ENCODE results near the gene PCNT. TPM values are rescaled to one million over a fixed set of nuclear protein-coding genes. Genes with fewer than 3 reads are reported as not detected.
A peak's percentile ranks its signal among the peaks of the same experiment; 100 is the strongest.

The PCNT gene
- total RNA-seq, 6 donors from 2014 or later = 24.9 to 130 (median 44.4) TPM

DNA sequence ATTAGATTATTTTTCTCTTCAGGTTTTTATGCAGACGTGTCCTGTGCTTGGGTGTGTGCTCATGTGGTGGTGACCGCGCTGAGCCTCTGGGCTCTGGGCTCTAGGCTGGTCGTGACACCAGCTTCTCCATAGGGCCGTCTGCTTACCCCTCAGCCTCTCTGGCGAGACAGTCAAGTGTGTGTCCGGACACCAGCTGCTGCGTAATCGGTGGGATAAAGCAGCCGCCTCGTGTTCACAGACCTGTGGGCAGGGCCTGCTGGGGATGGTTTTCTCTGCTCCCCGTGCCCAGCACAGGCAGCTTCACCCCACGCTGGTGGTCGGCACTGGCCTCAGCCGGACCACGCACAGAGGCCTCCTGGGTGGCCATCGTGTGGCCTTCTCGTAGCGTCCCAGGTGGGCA, 101.1 kb downstream of the PCNT start:
- no peak for ATAC-seq (ENCODE audit: low FRiP score in 2 of 2)
- Histone ChIP-seq H3K36me3 (peaks cover 3 to 63% (median 46%) of the 10 kb centered on the region in 4 donors), H3K27me3 (no peaks in the 10 kb centered on the region), H3K4me3 (no peak overlapping the region), H3K9me3 (no peaks in the 10 kb centered on the region), H3K27ac (peak overlapping the region in 3 of 4 donors; percentile 30 to 75 (median 71)), H3K4me1 (no peaks in the 10 kb centered on the region)
- no peak for TF ChIP-seq EP300 (IDR thresholded peaks at IDR 0.05)
- no peak for TF ChIP-seq POLR2A (IDR thresholded peaks at IDR 0.05)
- TF ChIP-seq POLR2AphosphoS5 (IDR thresholded peaks at IDR 0.05) = no peak
- TF ChIP-seq, protein P1, sequence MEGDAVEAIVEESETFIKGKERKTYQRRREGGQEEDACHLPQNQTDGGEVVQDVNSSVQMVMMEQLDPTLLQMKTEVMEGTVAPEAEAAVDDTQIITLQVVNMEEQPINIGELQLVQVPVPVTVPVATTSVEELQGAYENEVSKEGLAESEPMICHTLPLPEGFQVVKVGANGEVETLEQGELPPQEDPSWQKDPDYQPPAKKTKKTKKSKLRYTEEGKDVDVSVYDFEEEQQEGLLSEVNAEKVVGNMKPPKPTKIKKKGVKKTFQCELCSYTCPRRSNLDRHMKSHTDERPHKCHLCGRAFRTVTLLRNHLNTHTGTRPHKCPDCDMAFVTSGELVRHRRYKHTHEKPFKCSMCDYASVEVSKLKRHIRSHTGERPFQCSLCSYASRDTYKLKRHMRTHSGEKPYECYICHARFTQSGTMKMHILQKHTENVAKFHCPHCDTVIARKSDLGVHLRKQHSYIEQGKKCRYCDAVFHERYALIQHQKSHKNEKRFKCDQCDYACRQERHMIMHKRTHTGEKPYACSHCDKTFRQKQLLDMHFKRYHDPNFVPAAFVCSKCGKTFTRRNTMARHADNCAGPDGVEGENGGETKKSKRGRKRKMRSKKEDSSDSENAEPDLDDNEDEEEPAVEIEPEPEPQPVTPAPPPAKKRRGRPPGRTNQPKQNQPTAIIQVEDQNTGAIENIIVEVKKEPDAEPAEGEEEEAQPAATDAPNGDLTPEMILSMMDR (IDR thresholded peaks at IDR 0.05) = no peak
- 93 to 94% methylated on average over 10 to 19 of the region's 19 CpGs for WGBS, 2 donors
- no peak for DNase-seq

DNA sequence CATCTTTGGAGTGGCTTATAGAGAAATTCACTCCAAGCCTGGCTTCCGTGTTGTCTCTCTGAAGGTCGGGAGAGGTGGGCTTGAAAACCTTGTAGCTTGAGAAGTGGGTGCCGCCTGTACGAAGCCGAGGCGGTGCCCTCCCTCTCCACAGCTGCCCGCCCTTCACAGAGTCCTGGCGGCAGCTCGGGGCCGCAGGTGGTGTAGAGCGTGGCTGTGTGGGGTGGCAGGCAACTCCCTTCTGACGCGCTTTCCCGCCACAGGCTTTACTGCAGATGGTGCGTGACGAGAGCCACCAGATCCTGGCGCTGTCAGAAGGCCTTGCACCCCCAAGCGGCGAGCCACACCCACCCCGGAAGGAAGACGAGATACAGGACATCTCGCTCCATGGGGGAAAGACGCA, 101.6 kb downstream of the PCNT start:
- Histone ChIP-seq H3K27ac (peak overlapping the region in 3 of 4 donors; percentile 30 to 75 (median 71)), H3K9me3 (no peaks in the 10 kb centered on the region), H3K4me3 (no peak overlapping the region), H3K36me3 (peaks cover 8 to 67% (median 51%) of the 10 kb centered on the region in 4 donors), H3K27me3 (no peaks in the 10 kb centered on the region), H3K4me1 (no peaks in the 10 kb centered on the region)
- peak in 1 of 2 donors; percentile 50 for DNase-seq
- peak in 1 of 2 donors; percentile 23 for ATAC-seq (ENCODE audit: low FRiP score in 2 of 2)
- WGBS, 2 donors = 93 to 94% methylated on average over 20 to 21 of the region's 23 CpGs
- TF ChIP-seq POLR2A (IDR thresholded peaks at IDR 0.05) (no peak), POLR2AphosphoS5 (IDR thresholded peaks at IDR 0.05) (peak in 1 of 2 donors; percentile 25), EP300 (IDR thresholded peaks at IDR 0.05) (peak in 1 of 4 donors; percentile 3)

DNA sequence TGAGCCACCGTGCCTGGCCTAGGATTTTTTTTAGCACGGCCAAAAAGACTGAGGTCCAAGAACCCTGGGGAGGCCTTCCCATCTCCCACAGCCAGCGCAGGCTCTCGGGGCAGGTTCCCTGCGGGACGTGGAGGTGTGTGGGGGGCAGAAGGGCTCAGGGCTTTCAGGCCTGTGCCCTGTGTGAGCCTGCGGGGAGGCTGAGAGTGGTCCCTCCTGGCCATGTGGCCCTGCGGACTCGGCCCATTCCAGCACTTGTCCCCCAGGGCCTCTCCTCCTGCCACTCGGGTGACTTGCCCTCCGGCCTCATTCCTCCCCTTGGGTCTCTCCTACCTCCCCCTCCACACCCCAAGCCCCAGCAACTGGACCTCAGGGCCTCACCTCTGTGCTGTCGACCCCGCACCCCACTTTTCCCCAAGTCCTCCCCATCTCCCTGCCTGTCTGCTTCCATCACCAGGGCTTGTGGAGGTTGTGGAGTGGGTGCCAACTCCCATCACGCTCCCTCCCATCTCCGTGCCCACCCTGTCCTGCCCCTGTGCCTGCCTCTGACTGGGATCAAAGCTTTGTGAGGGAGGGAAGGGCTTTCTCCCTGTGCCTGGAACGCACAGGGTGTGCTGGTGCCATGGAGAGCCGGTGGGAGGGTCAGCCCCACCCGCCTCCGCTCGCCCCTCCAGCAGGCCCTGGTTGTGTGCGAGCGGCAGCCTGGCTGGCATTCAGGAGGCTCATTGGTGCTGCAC, 102.5 kb downstream of the PCNT start:
- ATAC-seq (ENCODE audit: low FRiP score in 2 of 2) (no peak), DNase-seq (no peak)
- H3K27ac ChIP-seq = peak overlapping the region in 1 of 4 donors; percentile 30
- H3K9me3 ChIP-seq = no peaks in the 10 kb centered on the region
- H3K27me3 ChIP-seq = no peaks in the 10 kb centered on the region
- WGBS, 2 donors = 93 to 100% methylated on average over 9 to 22 of the region's 22 CpGs
- TF ChIP-seq POLR2AphosphoS5 (IDR thresholded peaks at IDR 0.05) = no peak
- no peak for TF ChIP-seq POLR2A (IDR thresholded peaks at IDR 0.05)
- no peak for TF ChIP-seq EP300 (IDR thresholded peaks at IDR 0.05)
- TF ChIP-seq, protein P1 (IDR thresholded peaks at IDR 0.05) = no peak
- peaks cover 8 to 68% (median 56%) of the 10 kb centered on the region in 4 donors for H3K36me3 ChIP-seq
- H3K4me3 ChIP-seq = no peak overlapping the region
- no peaks in the 10 kb centered on the region for H3K4me1 ChIP-seq

DNA sequence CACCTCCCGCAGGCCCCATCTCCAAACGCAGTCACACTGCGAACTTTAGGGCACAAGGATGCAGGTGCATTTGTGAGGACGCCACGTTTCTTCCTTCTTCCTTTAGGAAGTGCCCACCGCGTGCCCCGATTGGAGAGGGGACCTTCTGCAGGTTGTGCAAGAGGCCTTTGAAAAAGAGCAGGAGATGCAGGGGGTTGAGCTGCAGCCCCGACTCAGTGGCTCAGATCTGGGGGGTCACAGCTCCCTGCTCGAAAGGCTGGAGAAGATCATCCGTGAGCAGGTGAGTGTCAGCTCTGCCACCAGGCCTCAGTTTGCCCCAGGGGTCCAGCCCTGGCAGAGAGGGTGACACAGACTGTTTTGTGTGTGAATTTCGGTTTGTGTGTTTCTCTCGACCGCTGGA, 103.6 kb downstream of the PCNT start:
- DNase-seq (no peak), ATAC-seq (ENCODE audit: low FRiP score in 2 of 2) (no peak)
- no peaks in the 10 kb centered on the region for H3K9me3 ChIP-seq
- peaks cover 8 to 70% (median 58%) of the 10 kb centered on the region in 4 donors for H3K36me3 ChIP-seq
- H3K27ac ChIP-seq = no peak overlapping the region
- 91 to 92% methylated on average over 14 of the region's 14 CpGs for WGBS, 2 donors
- no peak overlapping the region for H3K4me3 ChIP-seq
- H3K27me3 ChIP-seq = no peaks in the 10 kb centered on the region
- TF ChIP-seq EP300 (IDR thresholded peaks at IDR 0.05) (no peak), POLR2AphosphoS5 (IDR thresholded peaks at IDR 0.05) (no peak), POLR2A (IDR thresholded peaks at IDR 0.05) (no peak)
- TF ChIP-seq, protein P1 (IDR thresholded peaks at IDR 0.05) = no peak
- no peaks in the 10 kb centered on the region for H3K4me1 ChIP-seq

DNA sequence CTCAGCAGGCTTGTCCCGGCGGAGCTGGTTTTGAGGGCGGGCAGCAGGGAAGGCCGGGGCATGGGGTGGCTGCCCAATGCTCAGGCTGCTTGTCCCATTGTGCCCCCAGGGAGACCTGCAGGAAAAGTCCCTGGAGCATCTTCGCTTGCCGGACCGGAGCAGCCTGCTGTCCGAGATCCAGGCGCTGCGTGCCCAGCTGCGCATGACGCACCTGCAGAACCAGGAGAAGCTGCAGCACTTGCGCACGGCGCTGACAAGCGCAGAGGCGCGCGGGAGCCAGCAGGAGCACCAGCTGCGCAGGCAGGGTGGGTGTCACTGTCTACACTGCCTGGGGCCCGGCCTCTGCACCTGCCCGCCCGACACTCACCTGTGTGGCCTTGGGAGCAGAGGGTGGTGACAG, 104.3 kb downstream of the PCNT start:
- Histone ChIP-seq H3K9me3 (no peaks in the 10 kb centered on the region), H3K36me3 (peaks cover 8 to 73% (median 57%) of the 10 kb centered on the region in 4 donors), H3K27me3 (no peaks in the 10 kb centered on the region), H3K4me3 (no peak overlapping the region), H3K27ac (no peak overlapping the region), H3K4me1 (no peaks in the 10 kb centered on the region)
- WGBS, 2 donors = 98% methylated on average over 17 to 22 of the region's 23 CpGs
- TF ChIP-seq POLR2A (IDR thresholded peaks at IDR 0.05) (no peak), POLR2AphosphoS5 (IDR thresholded peaks at IDR 0.05) (no peak), EP300 (IDR thresholded peaks at IDR 0.05) (no peak)
- TF ChIP-seq, protein P1 (IDR thresholded peaks at IDR 0.05) = no peak
- no peak for DNase-seq
- no peak for ATAC-seq (ENCODE audit: low FRiP score in 2 of 2)
